Measurements from ENCODE around the gene IGSF21. TPM values are rescaled to one million over a fixed set of nuclear protein-coding genes. Genes with fewer than 3 reads are reported as not detected.

The IGSF21 gene
- total and polyA plus RNA-seq, 2 of the 4 experiments (the other 2 are of a cell fraction) = not detected

DNA sequence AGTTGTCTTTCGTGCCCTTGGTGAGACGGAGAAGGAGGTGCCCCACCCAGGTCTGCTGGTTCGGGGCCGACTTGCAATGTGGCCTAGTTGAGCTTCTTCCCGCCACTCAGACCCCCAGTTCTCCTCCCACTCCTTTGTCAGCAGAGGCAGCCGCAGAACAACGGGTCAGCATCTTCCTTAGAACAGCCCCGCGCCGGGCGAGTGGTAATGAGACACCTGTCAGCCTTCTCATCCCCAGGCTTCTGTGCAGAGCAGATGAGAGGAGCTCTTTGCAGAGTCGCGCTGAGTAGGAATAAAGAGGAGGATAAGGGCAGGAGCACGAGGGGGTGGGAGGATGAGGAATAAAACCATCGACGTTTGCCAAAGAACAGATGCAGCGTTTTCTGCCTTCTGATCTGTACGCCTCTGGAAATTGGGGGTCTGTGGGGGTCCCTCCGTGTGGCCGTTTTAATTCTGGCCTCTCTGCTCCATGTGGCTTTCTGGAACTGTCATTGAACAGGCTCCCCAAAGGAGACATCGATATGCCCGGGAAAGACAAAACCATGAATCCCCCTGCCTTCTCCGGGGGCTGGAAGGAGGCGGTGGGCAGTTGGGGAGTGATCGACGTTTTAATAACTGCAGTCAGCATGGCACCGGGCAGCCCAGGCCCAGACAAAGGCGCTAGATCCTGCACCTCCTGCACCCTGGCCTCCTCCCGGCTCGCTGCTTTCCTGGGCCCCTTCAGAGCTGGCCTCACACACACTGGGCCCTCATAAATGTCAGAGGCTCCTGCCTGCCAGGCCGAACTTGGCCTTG, 27.5 kb upstream of the IGSF21 start:
- Histone ChIP-seq H3K27me3 (ENCODE audit: control insufficient read depth, insufficient read depth, low read length) (no peaks in the 10 kb centered on the region), H3K4ac (ENCODE audit: low read depth, low read length) (no peak overlapping the region), H3K36me3 (ENCODE audit: control insufficient read depth, insufficient read depth, low read length) (no peaks in the 10 kb centered on the region), H3K4me3 (ENCODE audit: insufficient read depth, low read depth, low read length) (no peak overlapping the region), H3K23ac (ENCODE audit: low read depth, low read length) (no peak overlapping the region), H3K14ac (replicated peaks; ENCODE audit: low read depth, low read length) (no peak overlapping the region), H3K79me1 (ENCODE audit: low read depth in 1 of 2, low read length in 2 of 2) (no peaks in the 10 kb centered on the region), H3K9me3 (ENCODE audit: control insufficient read depth, insufficient read depth, low read length) (no peaks in the 10 kb centered on the region), H3K4me2 (ENCODE audit: low read depth, low read length) (no peak overlapping the region), H3K9ac (ENCODE audit: low read depth, low read length) (no peak overlapping the region), H4K20me1 (ENCODE audit: insufficient read depth, low read length) (no peaks in the 10 kb centered on the region), H4K8ac (ENCODE audit: low read depth in 2 of 2, low read length in 2 of 2) (no peak overlapping the region), H4K91ac (ENCODE audit: insufficient read depth, low read depth, low read length) (no peak overlapping the region), H3K27ac (ENCODE audit: insufficient read depth, low read length) (no peak overlapping the region), H3K18ac (ENCODE audit: low read depth, low read length) (no peak overlapping the region), H3K56ac (ENCODE audit: extremely low read depth, insufficient read depth, low read length) (no peak overlapping the region), H3K9me1 (ENCODE audit: insufficient read depth, low read length) (no peaks in the 10 kb centered on the region), H4K5ac (ENCODE audit: low read depth, low read length) (no peak overlapping the region), H2BK120ac (ENCODE audit: low read depth, low read length) (no peak overlapping the region), H2AFZ (replicated peaks; ENCODE audit: low read length, poor library complexity) (peak overlapping the region; percentile 22), H2BK5ac (ENCODE audit: low read depth, low read length, poor library complexity, severe bottlenecking) (no peak overlapping the region), H2AK5ac (ENCODE audit: low read depth, low read length) (no peak overlapping the region), H2AK9ac (replicated peaks; ENCODE audit: low read depth, low read length, poor library complexity) (no peak overlapping the region), H2BK15ac (ENCODE audit: low read depth, low read length) (no peak overlapping the region), H3K4me1 (ENCODE audit: control insufficient read depth, insufficient read depth, low read length) (no peaks in the 10 kb centered on the region), H2BK20ac (ENCODE audit: low read depth, low read length) (no peak overlapping the region)
- POLR2A ChIA-PET (ENCODE audit: unreplicated experiment) = no interaction called here
- intact Hi-C loops (cut with micrococcal nuclease) = no loop called here
- in situ Hi-C loops (cut with MboI; ENCODE audit: low sequenced_read_pairs) = no loop called here
- CTCF ChIA-PET = no interaction called here
- dilution Hi-C loops (cut with HindIII; ENCODE audit: low sequenced_read_pairs, unreplicated experiment) = no loop called here
- 41% methylated on average over 10 of the region's 31 CpGs; no CpG with 5 or more reads in 1 of the 2 experiments for WGBS, 2 experiments (ENCODE audit: extremely low coverage in 2 of 2, insufficient read length in 1 of 2)
- no TSS peak for BruUV-seq (replicated peaks)
- TF ChIP-seq, protein P1, sequence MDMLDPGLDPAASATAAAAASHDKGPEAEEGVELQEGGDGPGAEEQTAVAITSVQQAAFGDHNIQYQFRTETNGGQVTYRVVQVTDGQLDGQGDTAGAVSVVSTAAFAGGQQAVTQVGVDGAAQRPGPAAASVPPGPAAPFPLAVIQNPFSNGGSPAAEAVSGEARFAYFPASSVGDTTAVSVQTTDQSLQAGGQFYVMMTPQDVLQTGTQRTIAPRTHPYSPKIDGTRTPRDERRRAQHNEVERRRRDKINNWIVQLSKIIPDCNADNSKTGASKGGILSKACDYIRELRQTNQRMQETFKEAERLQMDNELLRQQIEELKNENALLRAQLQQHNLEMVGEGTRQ (IDR thresholded peaks at IDR 0.05; ENCODE audit: low read depth, low read length) = no peak
- TF ChIP-seq, protein P2, sequence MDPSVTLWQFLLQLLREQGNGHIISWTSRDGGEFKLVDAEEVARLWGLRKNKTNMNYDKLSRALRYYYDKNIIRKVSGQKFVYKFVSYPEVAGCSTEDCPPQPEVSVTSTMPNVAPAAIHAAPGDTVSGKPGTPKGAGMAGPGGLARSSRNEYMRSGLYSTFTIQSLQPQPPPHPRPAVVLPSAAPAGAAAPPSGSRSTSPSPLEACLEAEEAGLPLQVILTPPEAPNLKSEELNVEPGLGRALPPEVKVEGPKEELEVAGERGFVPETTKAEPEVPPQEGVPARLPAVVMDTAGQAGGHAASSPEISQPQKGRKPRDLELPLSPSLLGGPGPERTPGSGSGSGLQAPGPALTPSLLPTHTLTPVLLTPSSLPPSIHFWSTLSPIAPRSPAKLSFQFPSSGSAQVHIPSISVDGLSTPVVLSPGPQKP (IDR thresholded peaks at IDR 0.05; ENCODE audit: borderline replicate concordance, low read depth, low read length) = no peak
- TF ChIP-seq SMC3 (IDR thresholded peaks at IDR 0.05; ENCODE audit: low read depth, low read length) (no peak), RCOR1 (IDR thresholded peaks at IDR 0.05; ENCODE audit: insufficient replicate concordance, low read length) (no peak), MXI1 (IDR thresholded peaks at IDR 0.05; ENCODE audit: borderline replicate concordance, low read depth, low read length) (no peak), CEBPB (IDR thresholded peaks at IDR 0.05; ENCODE audit: low read depth, low read length) (no peak), CHD1 (IDR thresholded peaks at IDR 0.05; ENCODE audit: low read depth, low read length) (no peak), BHLHE40 (IDR thresholded peaks at IDR 0.05; ENCODE audit: low read depth, low read length) (no peak), MAZ (IDR thresholded peaks at IDR 0.05; ENCODE audit: borderline replicate concordance, low read depth, low read length) (no peak), NFE2L2 (IDR thresholded peaks at IDR 0.05; ENCODE audit: low read depth, low read length) (no peak), FOS (IDR thresholded peaks at IDR 0.05; ENCODE audit: low read depth, low read length) (no peak), RAD21 (IDR thresholded peaks at IDR 0.05; ENCODE audit: low read length) (no peak), MAFK (IDR thresholded peaks at IDR 0.05; ENCODE audit: low read depth, low read length) (no peak), RFX5 (IDR thresholded peaks at IDR 0.05; ENCODE audit: low read depth, low read length) (no peak), POLR2A (IDR thresholded peaks at IDR 0.05; ENCODE audit: low read depth, low read length) (no peak)
- TF ChIP-seq, protein P3, sequence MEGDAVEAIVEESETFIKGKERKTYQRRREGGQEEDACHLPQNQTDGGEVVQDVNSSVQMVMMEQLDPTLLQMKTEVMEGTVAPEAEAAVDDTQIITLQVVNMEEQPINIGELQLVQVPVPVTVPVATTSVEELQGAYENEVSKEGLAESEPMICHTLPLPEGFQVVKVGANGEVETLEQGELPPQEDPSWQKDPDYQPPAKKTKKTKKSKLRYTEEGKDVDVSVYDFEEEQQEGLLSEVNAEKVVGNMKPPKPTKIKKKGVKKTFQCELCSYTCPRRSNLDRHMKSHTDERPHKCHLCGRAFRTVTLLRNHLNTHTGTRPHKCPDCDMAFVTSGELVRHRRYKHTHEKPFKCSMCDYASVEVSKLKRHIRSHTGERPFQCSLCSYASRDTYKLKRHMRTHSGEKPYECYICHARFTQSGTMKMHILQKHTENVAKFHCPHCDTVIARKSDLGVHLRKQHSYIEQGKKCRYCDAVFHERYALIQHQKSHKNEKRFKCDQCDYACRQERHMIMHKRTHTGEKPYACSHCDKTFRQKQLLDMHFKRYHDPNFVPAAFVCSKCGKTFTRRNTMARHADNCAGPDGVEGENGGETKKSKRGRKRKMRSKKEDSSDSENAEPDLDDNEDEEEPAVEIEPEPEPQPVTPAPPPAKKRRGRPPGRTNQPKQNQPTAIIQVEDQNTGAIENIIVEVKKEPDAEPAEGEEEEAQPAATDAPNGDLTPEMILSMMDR (conservative IDR thresholded peaks at IDR 0.05; ENCODE audit: low read depth, low read length) = no peak
- ATAC-seq (ENCODE audit: low read depth) = no peak
- DNase-seq = no peak

All from IMR-90 (cell line).